ENCODE measurements around the gene DROSHA.
"Not testable (repeated sequence)": the region's sequence is repeated elsewhere in the genome, so short reads cannot be mapped to it uniquely, and the experiment has no call there.

The DROSHA gene, protein sequence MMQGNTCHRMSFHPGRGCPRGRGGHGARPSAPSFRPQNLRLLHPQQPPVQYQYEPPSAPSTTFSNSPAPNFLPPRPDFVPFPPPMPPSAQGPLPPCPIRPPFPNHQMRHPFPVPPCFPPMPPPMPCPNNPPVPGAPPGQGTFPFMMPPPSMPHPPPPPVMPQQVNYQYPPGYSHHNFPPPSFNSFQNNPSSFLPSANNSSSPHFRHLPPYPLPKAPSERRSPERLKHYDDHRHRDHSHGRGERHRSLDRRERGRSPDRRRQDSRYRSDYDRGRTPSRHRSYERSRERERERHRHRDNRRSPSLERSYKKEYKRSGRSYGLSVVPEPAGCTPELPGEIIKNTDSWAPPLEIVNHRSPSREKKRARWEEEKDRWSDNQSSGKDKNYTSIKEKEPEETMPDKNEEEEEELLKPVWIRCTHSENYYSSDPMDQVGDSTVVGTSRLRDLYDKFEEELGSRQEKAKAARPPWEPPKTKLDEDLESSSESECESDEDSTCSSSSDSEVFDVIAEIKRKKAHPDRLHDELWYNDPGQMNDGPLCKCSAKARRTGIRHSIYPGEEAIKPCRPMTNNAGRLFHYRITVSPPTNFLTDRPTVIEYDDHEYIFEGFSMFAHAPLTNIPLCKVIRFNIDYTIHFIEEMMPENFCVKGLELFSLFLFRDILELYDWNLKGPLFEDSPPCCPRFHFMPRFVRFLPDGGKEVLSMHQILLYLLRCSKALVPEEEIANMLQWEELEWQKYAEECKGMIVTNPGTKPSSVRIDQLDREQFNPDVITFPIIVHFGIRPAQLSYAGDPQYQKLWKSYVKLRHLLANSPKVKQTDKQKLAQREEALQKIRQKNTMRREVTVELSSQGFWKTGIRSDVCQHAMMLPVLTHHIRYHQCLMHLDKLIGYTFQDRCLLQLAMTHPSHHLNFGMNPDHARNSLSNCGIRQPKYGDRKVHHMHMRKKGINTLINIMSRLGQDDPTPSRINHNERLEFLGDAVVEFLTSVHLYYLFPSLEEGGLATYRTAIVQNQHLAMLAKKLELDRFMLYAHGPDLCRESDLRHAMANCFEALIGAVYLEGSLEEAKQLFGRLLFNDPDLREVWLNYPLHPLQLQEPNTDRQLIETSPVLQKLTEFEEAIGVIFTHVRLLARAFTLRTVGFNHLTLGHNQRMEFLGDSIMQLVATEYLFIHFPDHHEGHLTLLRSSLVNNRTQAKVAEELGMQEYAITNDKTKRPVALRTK (N-terminal part only)

GRCh38 chr5:31531888-31532547 lies at the start of gene DROSHA, which contains the start of gene C5orf22:
TSS of gene DROSHA (minus strand) at chr5:31532093. CDS start at chr5:31529059, 3,034 bp downstream.
TSS of gene C5orf22 (plus strand) at chr5:31532301. CDS start at chr5:31532393, 92 bp downstream.
- peak; percentile 98 for DNase-seq

- no peak for DNase-seq
These were observed 47.7 kb upstream of the DROSHA start for GRCh38 chr5:31579558-31579957.

DNA sequence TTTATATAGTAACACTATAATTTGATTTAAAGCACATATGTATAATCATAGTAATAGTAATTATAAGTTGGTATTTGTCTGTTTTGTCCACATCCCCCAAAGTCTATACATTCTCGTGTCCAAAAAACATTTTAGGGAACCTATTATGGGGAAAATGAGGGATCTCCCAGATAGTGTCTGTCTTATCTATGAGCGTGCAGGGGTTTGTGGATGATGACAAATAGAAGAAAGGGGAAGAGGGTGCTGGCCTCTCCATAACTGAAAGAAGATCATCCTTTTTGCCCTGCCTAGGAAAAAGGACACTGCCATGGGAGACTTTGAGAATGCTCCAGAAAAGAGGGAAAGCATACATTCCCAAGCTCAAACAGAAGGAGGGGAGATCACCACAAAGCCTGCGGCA lies 45.5 kb upstream of the DROSHA start:
- no peak for DNase-seq

GRCh38 chr5:31574772-31575171 lies 42.9 kb upstream of the DROSHA start:
- DNase-seq: no peak

DNA sequence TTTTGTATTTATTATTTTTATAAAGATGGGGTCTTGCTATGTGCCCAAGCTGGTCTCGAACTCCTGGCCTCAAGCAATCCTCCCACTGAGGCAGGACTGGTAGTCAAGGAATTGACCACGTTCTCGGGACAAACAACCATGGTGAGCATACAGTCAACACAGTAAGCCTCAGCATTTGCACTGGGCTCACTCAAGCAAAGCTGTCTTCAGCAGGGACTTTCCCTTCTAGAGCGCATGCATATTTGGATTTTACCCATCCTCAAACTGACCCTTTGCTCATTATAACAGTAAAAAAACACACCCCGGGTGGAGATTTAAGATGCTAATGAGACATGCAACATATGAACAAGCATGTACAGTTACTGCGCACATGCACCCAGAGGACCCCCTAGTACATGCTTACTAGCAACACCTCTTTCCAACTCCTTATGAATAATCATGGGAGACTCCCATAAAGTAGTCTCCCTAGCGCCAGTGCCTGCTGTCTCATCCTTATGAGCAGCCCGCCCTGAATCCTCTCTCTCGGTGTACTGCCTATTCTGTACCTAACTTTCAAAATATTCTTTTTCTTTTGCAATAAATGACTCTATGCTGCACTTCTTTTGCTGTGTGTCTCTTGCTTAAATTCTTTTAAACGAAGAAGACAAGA lies 41.7 kb upstream of the DROSHA start:
- no peak for DNase-seq

DNA sequence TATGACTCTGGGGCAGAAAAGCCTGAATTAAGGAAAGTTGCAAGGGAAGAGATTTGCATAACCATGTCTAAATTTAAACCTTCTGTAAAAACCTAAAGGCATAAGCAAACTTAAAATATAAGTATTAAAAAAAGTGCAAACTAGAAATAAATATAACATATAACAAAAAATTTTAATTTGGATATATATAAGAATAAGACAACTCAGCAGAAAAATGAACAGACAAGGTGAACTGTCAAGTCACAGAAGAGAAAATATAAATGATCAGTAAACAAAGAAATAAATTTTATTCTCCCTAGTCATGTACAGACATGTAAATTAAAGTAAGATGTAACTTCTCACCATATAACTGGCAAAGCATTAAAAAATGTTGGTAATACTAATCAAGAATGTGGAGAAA lies 37.2 kb upstream of the DROSHA start:
- no peak for DNase-seq

GRCh38 chr5:31568302-31568835 lies 36.5 kb upstream of the DROSHA start:
- no peak for DNase-seq

DNA sequence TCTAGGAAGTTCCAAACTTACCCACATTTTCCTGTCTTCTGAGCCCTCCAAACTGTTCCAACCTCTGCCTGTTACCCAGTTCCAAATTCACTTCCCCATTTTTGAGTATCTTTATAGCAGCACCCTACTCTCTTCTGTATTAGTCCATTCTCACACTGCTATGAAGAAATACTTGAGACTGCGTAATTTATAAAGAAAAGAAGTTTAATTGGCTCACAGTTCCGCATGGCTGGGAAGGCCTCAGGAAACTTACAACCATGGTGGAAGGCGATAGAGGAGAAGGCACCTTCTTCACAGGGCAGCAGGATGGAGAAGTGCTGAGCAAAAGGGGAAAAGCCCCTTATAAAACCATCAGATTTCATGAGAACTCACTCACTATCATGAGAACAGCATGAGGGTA lies 34.5 kb upstream of the DROSHA start:
- not testable (repeated sequence) for DNase-seq

DNA sequence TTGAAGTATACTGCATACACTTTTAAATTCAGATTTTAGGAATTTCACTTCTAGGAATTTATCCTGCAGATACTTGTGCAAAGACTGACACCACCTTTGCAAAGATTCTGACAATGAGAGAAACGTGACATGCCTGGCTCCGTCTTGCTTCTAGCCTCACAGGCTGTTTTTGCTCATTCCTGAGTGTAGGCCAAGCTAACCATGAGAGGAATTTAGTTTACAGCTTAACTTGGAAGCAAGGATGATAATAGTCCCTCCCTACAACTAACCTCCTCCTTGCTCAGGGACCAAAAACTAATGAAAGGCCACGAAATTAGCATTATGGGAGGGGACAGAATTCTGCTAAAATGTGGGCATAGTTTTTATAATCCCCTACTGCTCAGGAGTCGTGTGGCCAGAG lies 31.3 kb upstream of the DROSHA start:
- no peak for DNase-seq

DNA sequence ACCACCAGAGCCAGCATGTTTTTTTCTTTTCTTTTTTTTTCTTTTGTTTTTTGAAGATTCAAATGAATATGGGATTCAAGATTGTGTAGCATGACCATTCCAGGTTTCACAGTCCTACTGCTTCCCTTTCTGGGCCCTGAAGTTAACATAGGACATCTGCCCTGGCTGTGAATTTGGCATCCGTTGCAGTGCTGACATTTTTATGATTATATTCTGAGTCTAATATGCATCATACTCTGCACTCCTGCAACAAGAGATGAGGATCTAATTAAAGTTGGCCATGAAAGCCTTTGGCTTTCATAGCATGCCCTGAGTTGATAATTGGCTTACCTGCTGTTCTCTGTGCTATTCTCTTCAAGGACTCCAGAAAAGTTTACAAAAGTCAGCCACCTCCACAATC lies 30.1 kb upstream of the DROSHA start:
- DNase-seq: no peak

- no peak for DNase-seq
These were observed 28.0 kb upstream of the DROSHA start for GRCh38 chr5:31559942-31560341.

DNA sequence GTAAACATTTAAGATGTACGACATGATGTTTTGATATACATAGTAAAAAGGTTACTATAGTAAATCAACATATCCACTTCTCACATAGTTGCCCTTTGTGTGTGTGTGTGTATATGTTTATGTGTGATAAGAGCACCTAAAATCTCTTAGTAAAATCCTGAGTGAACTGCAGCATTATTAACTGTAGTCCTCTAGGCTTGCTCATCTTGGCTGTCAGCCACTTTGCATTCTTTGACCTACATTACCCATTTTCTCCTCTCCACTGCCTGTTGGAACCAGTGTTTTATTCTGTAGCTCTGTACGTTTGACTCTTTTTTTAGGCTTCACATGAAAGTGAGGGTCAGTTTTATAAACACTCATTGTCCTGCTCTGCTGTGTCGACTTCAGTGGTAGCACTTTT lies 24.6 kb upstream of the DROSHA start:
- no peak for DNase-seq

GRCh38 chr5:31554552-31554951 lies 22.7 kb upstream of the DROSHA start:
- no peak for DNase-seq

DNA sequence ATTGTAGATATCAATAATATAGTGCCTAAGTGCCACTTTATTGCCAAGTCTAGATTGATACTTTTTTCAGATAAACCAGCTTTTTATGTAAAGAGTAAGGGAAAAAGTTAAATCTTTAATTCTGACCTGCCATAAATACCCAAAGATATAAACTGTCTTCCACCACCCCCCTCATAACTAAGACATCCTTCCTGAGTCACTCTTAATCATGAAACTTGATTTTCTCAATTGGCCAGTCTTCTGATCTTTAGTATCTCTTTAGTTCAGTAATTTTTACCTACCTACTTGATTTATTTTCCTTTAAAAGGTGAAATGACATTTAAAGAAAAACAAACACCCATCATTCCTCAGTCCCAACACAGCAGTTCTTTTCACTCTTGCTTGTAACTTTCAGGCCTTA lies 22.0 kb upstream of the DROSHA start:
- no peak for DNase-seq

- DNase-seq: no peak
These were observed 20.0 kb upstream of the DROSHA start for GRCh38 chr5:31551878-31552277.

DNA sequence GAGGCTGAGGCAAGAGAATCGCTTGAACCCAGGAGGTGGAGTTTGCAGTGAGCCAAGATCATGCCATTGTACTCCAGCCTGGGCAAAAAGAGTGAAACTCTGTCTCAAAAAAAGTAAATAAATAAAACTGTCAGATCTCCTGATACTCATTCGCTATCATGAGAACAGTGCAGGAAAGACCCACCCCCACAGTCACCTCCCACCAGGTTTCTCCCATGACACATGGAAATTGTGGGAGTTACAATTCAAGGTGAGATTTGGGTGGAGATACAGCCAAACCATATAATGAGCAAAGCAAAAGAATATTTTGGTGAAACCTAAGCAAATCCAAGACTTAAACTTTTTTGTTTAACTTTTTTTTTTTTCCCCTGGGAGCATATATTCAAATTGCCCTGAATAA lies 17.2 kb upstream of the DROSHA start:
- not testable (repeated sequence) for DNase-seq

- no peak for DNase-seq
These were observed 6.0 kb upstream of the DROSHA start for GRCh38 chr5:31537851-31538250.

DNA sequence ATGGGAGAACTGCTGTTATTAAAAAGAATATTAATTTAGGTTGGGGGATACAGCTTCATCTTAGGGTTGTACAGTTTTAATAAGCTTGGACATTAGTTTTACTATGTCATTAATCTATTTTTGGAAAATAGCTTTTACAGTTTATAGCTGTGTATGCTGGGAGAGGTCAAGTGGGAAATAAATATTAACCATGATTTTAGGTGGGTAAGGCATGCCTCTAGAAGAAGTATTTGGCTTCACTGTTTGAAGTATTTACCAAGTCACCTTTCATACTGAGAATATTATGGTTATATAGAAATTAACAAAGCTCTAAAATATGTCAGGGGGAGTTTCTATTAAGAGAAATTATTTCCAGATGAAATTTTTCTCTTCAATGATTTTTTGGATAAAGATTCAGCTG lies 5.5 kb upstream of the DROSHA start:
- DNase-seq: no peak

- DNase-seq: no peak
These were observed 5.0 kb upstream of the DROSHA start for GRCh38 chr5:31536873-31537272.

DNA sequence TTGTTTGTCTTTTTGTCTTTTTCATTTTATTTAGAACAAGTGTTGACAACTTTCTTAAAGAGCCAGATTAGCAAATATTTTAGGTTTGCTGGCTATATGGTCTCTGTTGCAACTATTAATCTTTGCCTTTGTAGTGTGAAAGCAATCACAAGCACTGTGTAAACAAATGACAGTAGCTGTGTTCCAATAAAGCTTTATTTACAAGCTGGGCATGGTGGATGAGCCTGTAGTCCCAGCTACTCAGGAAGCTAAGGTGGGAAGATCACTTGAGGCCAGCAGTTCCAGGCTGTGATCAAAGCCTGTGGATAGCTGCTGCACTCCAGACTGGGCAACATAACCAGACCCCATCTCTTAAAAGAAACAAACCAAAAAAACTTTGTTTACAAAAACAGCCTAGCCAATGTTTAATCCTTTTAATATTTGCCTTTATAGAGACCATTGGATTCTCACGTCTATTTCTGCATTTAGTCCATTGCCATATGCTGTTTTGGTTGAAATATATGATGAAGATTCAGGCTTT lies 2.7 kb upstream of the DROSHA start:
- DNase-seq: no peak

GRCh38 chr5:31531543-31531887 lies 378 bp downstream of the DROSHA start:
- DNase-seq: peak; percentile 19

Data from NCI-H1694 treated with DMSO at 0.1 percent for 48 hours (cell line).